Measurements from ENCODE around the gene ANKRD61. TPM values are rescaled to one million over a fixed set of nuclear protein-coding genes. Genes with fewer than 3 reads are reported as not detected.
"Not testable (repeated sequence)": the region's sequence is repeated elsewhere in the genome, so short reads cannot be mapped to it uniquely, and the experiment has no call there.

Gene ANKRD61
- total RNA-seq, 6 experiments from 2014 or later = 0.17 to 0.24 (median 0.19) TPM; not detected in 2

DNA sequence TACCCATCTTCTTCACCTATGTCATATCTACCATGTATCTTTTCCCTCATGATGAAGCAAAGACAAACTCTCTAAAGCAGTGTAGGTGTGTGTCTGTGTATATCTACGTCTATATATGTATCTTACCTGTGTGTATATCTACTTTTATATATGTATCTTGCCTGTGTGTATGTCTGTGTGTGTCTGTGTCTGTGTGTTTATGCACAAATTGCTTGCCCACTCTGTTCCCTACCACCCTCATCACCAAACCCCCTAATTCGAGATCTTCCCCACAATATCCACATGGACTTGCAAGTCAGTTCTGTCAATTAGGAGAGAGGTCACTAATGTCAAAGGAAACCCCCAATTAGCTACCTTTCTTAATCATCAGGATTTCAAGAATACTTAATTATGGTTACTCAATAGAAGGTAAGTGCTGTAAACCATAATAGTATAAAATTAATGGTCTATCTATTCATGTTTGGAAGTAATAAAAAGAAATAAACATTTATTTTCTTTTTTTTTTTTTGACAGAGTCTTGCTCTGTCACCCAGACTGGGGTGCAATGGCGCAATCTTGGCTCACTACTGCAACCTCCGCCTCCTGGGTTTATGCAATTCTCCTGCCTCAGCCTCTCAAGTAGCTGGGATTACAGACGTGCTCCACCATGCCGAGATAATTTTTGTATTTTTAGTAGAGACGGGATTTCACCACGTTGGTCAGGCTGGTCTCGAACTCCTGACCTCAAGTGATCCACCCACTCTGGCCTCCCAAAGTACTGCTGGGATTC, 43.6 kb downstream of the ANKRD61 start:
- Mint-ChIP-seq H3K27ac (no peak overlapping the region), H3K4me3 (no peak overlapping the region)

DNA sequence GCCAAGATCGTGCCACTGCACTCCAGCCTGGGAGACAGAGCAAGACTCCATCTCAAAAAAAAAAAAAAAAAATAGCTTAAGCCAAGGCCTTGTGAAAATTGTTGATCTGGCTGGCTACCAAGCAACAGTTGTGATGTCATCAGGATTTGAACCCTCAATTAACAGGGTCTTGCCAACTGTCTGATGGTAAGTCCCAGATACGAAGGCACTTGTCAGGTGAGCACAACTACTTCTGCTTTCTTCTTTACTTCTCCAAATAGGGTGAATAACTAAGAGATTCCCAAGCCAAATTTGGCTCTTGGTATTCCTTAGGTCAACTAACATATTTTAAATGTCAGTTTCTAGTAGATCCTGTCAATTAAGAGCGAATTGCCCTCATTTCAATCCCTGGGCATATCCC, 47.4 kb downstream of the ANKRD61 start:
- no peak for DNase-seq
- Mint-ChIP-seq H3K27ac (no peak overlapping the region), H3K4me3 (no peak overlapping the region), H3K27me3 (ENCODE audit: insufficient read depth) (peaks cover 2% of the 10 kb centered on the region; the same call in 1 of the 2 replicates), H3K4me1 (ENCODE audit: low read depth) (peaks cover 10% of the 10 kb centered on the region), H3K9me3 (no peaks in the 10 kb centered on the region), H3K36me3 (ENCODE audit: low read depth) (no peaks in the 10 kb centered on the region)
- TF ChIP-seq, protein P1, sequence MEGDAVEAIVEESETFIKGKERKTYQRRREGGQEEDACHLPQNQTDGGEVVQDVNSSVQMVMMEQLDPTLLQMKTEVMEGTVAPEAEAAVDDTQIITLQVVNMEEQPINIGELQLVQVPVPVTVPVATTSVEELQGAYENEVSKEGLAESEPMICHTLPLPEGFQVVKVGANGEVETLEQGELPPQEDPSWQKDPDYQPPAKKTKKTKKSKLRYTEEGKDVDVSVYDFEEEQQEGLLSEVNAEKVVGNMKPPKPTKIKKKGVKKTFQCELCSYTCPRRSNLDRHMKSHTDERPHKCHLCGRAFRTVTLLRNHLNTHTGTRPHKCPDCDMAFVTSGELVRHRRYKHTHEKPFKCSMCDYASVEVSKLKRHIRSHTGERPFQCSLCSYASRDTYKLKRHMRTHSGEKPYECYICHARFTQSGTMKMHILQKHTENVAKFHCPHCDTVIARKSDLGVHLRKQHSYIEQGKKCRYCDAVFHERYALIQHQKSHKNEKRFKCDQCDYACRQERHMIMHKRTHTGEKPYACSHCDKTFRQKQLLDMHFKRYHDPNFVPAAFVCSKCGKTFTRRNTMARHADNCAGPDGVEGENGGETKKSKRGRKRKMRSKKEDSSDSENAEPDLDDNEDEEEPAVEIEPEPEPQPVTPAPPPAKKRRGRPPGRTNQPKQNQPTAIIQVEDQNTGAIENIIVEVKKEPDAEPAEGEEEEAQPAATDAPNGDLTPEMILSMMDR (IDR thresholded peaks at IDR 0.05) = no peak

More for the DNA sequence above, 43.6 kb downstream of the ANKRD61 start:
- Mint-ChIP-seq H3K4me1 (ENCODE audit: low read depth) (peaks cover 10% of the 10 kb centered on the region), H3K9me3 (no peaks in the 10 kb centered on the region), H3K36me3 (ENCODE audit: low read depth) (no peaks in the 10 kb centered on the region), H3K27me3 (ENCODE audit: insufficient read depth) (peaks cover 3% of the 10 kb centered on the region)
- TF ChIP-seq, protein P1 (IDR thresholded peaks at IDR 0.05) = no peak
- DNase-seq = no peak

DNA sequence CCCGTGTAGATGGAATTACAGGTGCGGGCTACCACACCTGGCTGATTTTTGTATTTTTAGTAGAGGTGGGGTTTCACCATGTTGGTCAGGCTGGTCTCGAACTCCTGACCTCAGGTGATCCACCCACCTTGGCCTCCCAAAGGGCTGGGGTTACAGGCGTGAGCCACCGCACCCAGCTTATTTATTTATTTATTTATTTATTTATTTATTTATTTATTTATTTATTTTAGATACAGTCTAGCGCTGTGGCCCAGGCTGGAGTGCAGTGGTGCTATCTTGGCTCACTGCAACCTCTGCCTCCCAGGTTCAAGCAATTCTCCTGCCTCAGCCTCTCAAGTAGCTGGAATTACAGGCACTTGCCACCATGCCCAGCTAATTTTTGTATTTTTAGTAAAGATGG, 51.9 kb downstream of the ANKRD61 start:
- H3K36me3 Mint-ChIP-seq (ENCODE audit: low read depth); H3K4me1 Mint-ChIP-seq (ENCODE audit: low read depth); H3K9me3 Mint-ChIP-seq; DNase-seq; H3K27me3 Mint-ChIP-seq (ENCODE audit: insufficient read depth); H3K27ac Mint-ChIP-seq; H3K4me3 Mint-ChIP-seq: not testable (repeated sequence)

Other genes starting within 250 kb of the ANKRD61 start
- 10 to 100 TPM; 30.5 to 34.5 (median 32.2) TPM for gene RNF216, start 249.7 kb upstream of the ANKRD61 start, total RNA-seq (2021; fragmentation: NEBNext Ultra II Directional; extraction: Animal tissue kit (Norgen Biotek cat#: 25700))
- not detected for gene OCM, start 150.6 kb upstream of the ANKRD61 start, total RNA-seq (2021; fragmentation: NEBNext Ultra II Directional; extraction: Animal tissue kit (Norgen Biotek cat#: 25700))
- 10 to 100 TPM; 62.9 to 78.5 (median 73.8) TPM for gene CCZ1, start 132.6 kb upstream of the ANKRD61 start, total RNA-seq (2021; fragmentation: NEBNext Ultra II Directional; extraction: Animal tissue kit (Norgen Biotek cat#: 25700))
- under 1 TPM in 1 of 6 experiments, not detected in 5; 0.24 TPM for gene RSPH10B, start 60.7 kb upstream of the ANKRD61 start, total RNA-seq (2021; fragmentation: NEBNext Ultra II Directional; extraction: Animal tissue kit (Norgen Biotek cat#: 25700))
- 10 to 100 TPM; 12.1 to 13.4 (median 12.8) TPM for gene PMS2, start 22.3 kb upstream of the ANKRD61 start, total RNA-seq (2021; fragmentation: NEBNext Ultra II Directional; extraction: Animal tissue kit (Norgen Biotek cat#: 25700))
- gene AIMP2, start 22.1 kb upstream of the ANKRD61 start, total RNA-seq (2021; fragmentation: NEBNext Ultra II Directional; extraction: Animal tissue kit (Norgen Biotek cat#: 25700)) = 10 to 100 TPM; 36.2 to 47.2 (median 42.9) TPM
- 100 to 1,000 TPM in 4 of 6 experiments, 10 to 100 TPM in 2; 90.4 to 103 (median 101) TPM for gene EIF2AK1, start 27.8 kb downstream of the ANKRD61 start, total RNA-seq (2021; fragmentation: NEBNext Ultra II Directional; extraction: Animal tissue kit (Norgen Biotek cat#: 25700))
- 1 to 10 TPM; 4.4 to 6.5 (median 5.9) TPM for gene USP42, start 73.6 kb downstream of the ANKRD61 start, total RNA-seq (2021; fragmentation: NEBNext Ultra II Directional; extraction: Animal tissue kit (Norgen Biotek cat#: 25700))
- gene CYTH3, start 241.2 kb downstream of the ANKRD61 start, total RNA-seq (2021; fragmentation: NEBNext Ultra II Directional; extraction: Animal tissue kit (Norgen Biotek cat#: 25700)) = 10 to 100 TPM; 38.6 to 53.6 (median 47.9) TPM

Data from HFFc6 (cell line).